Fibroblast of pulmonary artery (primary cell): ENCODE data around the gene TNK2.

ENCODE experiments used
- DNase-seq: peaks from one replicate; pipeline ENCODE4 v3.0.0-alpha.2; 2010; ENCODE audit warnings: low read depth
- H3K4me3 ChIP-seq: replicated peaks from 2 replicates; pipeline ENCODE4 v1.5.1; 2011; ENCODE audit warnings: low read depth, mild to moderate bottlenecking, control low read depth, low read length, moderate library complexity
- CTCF ChIP-seq: IDR thresholded peaks from 2 replicates; pipeline ENCODE4 v1.5.1; 2011; ENCODE audit warnings: mild to moderate bottlenecking, control low read depth, low read length, inconsistent platforms; ENCODE audit errors: missing control alignments

TNK2 gene

GRCh38 chr3:195860456-195860855 is 47.9 kb downstream of the TNK2 start:
- no peak for DNase-seq
- no peak for TF ChIP-seq CTCF

GRCh38 chr3:195859846-195860411 is 48.4 kb downstream of the TNK2 start:
- TF ChIP-seq CTCF: no peak
- H3K4me3 ChIP-seq: no peak overlapping the region
- no peak for DNase-seq

More at GRCh38 chr3:195860456-195860855, 47.9 kb downstream of the TNK2 start:
- no peak overlapping the region for H3K4me3 ChIP-seq

GRCh38 chr3:195859061-195859845 is 49.1 kb downstream of the TNK2 start:
- no peak overlapping the region for H3K4me3 ChIP-seq
- TF ChIP-seq CTCF: peak; percentile 97
- peak; percentile 68 for DNase-seq

- no peak overlapping the region for H3K4me3 ChIP-seq
- TF ChIP-seq CTCF: no peak
- no peak for DNase-seq
These were observed 51.8 kb downstream of the TNK2 start for GRCh38 chr3:195856410-195857084.

GRCh38 chr3:195855471-195856409 is 52.6 kb downstream of the TNK2 start:
- no peak for TF ChIP-seq CTCF

GRCh38 chr3:195854628-195855294 is 53.6 kb downstream of the TNK2 start:
- H3K4me3 ChIP-seq: no peak overlapping the region
- TF ChIP-seq CTCF: no peak
- no peak for DNase-seq

More at GRCh38 chr3:195855471-195856409, 52.6 kb downstream of the TNK2 start:
- DNase-seq: no peak
- no peak overlapping the region for H3K4me3 ChIP-seq
